Measurements from ENCODE around the gene SLIT1.

The SLIT1 gene

GRCh38 chr10:96996275-96996965 lies 189.3 kb downstream of the SLIT1 start:
- DNase-seq: no peak

- no peak for DNase-seq
Measured at GRCh38 chr10:96995851-96996250, 189.9 kb downstream of the SLIT1 start.

- DNase-seq: no peak
Measured at GRCh38 chr10:96992721-96993120, 193.0 kb downstream of the SLIT1 start.

GRCh38 chr10:96991313-96991841 lies 194.4 kb downstream of the SLIT1 start:
- DNase-seq: no peak

- no peak for DNase-seq
Measured at GRCh38 chr10:96988426-96988825, 197.3 kb downstream of the SLIT1 start.

- DNase-seq: no peak
Measured at GRCh38 chr10:96987842-96988175, 197.9 kb downstream of the SLIT1 start.

GRCh38 chr10:96987141-96987841 lies 198.5 kb downstream of the SLIT1 start:
- no peak for DNase-seq

- DNase-seq: no peak
Measured at GRCh38 chr10:96986200-96986856, 199.4 kb downstream of the SLIT1 start.

- no peak for DNase-seq
Measured at GRCh38 chr10:96984541-96985131, 201.1 kb downstream of the SLIT1 start.

- DNase-seq: no peak
Measured at GRCh38 chr10:96982149-96982930, 203.4 kb downstream of the SLIT1 start.

GRCh38 chr10:96978621-96979154 lies 207.1 kb downstream of the SLIT1 start:
- DNase-seq: no peak

GRCh38 chr10:96975136-96975535 lies 210.6 kb downstream of the SLIT1 start:
- DNase-seq: no peak

GRCh38 chr10:96973809-96974747 lies 211.7 kb downstream of the SLIT1 start:
- no peak for DNase-seq

GRCh38 chr10:96972264-96972663 lies 213.5 kb downstream of the SLIT1 start:
- no peak for DNase-seq

GRCh38 chr10:96971324-96971723 lies 214.4 kb downstream of the SLIT1 start:
- no peak for DNase-seq

- no peak for DNase-seq
Measured at GRCh38 chr10:96968682-96969423, 216.9 kb downstream of the SLIT1 start.

GRCh38 chr10:96967847-96968246 lies 217.9 kb downstream of the SLIT1 start:
- no peak for DNase-seq

- no peak for DNase-seq
Measured at GRCh38 chr10:96964131-96964530, 221.6 kb downstream of the SLIT1 start.

- no peak for DNase-seq
Measured at GRCh38 chr10:96960872-96961271, 224.9 kb downstream of the SLIT1 start.

GRCh38 chr10:96959733-96960132 lies 226.0 kb downstream of the SLIT1 start:
- DNase-seq: no peak

GRCh38 chr10:96958071-96958470 lies 227.7 kb downstream of the SLIT1 start:
- no peak for DNase-seq

Data from activated CD4-positive, alpha-beta T cell treated with anti-CD3 and anti-CD28 coated beads, Interleukin-2, amount 50 U/mL, for 1 hour (primary cell).